ENCODE results near the gene OPCML. TPM values are rescaled to one million over a fixed set of nuclear protein-coding genes. Genes with fewer than 3 reads are reported as not detected.

The OPCML gene
- total RNA-seq, 2 donors from 2014 or later = not detected

- Histone ChIP-seq H3K4me3 (no peak overlapping the region), H3K27ac (no peak overlapping the region), H3K4me1 (ENCODE audit: control insufficient read depth in 1 of 2, low read depth in 2 of 2) (no peaks in the 10 kb centered on the region), H3K36me3 (no peaks in the 10 kb centered on the region), H3K9me3 (no peaks in the 10 kb centered on the region), H3K27me3 (replicated peaks; ENCODE audit: insufficient read depth) (no peaks in the 10 kb centered on the region)
- TF ChIP-seq, protein P1, sequence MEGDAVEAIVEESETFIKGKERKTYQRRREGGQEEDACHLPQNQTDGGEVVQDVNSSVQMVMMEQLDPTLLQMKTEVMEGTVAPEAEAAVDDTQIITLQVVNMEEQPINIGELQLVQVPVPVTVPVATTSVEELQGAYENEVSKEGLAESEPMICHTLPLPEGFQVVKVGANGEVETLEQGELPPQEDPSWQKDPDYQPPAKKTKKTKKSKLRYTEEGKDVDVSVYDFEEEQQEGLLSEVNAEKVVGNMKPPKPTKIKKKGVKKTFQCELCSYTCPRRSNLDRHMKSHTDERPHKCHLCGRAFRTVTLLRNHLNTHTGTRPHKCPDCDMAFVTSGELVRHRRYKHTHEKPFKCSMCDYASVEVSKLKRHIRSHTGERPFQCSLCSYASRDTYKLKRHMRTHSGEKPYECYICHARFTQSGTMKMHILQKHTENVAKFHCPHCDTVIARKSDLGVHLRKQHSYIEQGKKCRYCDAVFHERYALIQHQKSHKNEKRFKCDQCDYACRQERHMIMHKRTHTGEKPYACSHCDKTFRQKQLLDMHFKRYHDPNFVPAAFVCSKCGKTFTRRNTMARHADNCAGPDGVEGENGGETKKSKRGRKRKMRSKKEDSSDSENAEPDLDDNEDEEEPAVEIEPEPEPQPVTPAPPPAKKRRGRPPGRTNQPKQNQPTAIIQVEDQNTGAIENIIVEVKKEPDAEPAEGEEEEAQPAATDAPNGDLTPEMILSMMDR (IDR thresholded peaks at IDR 0.05) = no peak
- DNase-seq (ENCODE audit: low spot score) (no peak), ATAC-seq (ENCODE audit: insufficient number of reproducible peaks, low FRiP score, low read depth) (no peak)
Measured at GRCh38 chr11:132851247-132851646, 681.1 kb downstream of the OPCML start.

- TF ChIP-seq, protein P1 (IDR thresholded peaks at IDR 0.05) = no peak
- ATAC-seq (ENCODE audit: insufficient number of reproducible peaks, low FRiP score, low read depth) (no peak), DNase-seq (ENCODE audit: low spot score) (no peak)
- Histone ChIP-seq H3K27ac (no peak overlapping the region), H3K9me3 (no peaks in the 10 kb centered on the region), H3K27me3 (replicated peaks; ENCODE audit: insufficient read depth) (no peaks in the 10 kb centered on the region), H3K4me3 (no peak overlapping the region), H3K4me1 (ENCODE audit: control insufficient read depth in 1 of 2, low read depth in 2 of 2) (no peaks in the 10 kb centered on the region), H3K36me3 (no peaks in the 10 kb centered on the region)
Measured at GRCh38 chr11:132850266-132850665, 682.0 kb downstream of the OPCML start.

DNA sequence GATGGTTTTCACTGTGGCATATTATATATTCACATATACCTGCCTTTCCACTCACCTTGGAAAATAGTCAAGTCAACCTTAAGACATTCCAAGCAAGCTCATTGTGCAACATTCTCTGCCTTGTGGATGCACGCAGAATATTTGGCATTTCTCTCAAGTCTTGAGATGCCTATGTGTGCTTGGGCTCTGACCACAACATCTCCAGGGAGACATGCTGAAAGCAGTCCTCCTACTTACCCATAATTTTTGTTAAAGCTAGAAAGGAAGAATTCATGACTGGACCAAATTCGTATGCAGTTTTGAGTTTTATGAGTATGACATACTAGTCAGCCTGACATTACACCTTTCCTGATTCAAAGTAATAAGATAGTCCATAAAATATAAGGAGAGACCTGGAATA, 684.0 kb downstream of the OPCML start:
- Histone ChIP-seq H3K27me3 (replicated peaks; ENCODE audit: insufficient read depth) (no peaks in the 10 kb centered on the region), H3K27ac (no peak overlapping the region), H3K4me3 (no peak overlapping the region), H3K36me3 (no peaks in the 10 kb centered on the region), H3K9me3 (no peaks in the 10 kb centered on the region), H3K4me1 (ENCODE audit: control insufficient read depth in 1 of 2, low read depth in 2 of 2) (no peaks in the 10 kb centered on the region)
- ATAC-seq (ENCODE audit: insufficient number of reproducible peaks, low FRiP score, low read depth) = no peak
- no peak for DNase-seq (ENCODE audit: low spot score)
- TF ChIP-seq, protein P1 (IDR thresholded peaks at IDR 0.05) = no peak

DNA sequence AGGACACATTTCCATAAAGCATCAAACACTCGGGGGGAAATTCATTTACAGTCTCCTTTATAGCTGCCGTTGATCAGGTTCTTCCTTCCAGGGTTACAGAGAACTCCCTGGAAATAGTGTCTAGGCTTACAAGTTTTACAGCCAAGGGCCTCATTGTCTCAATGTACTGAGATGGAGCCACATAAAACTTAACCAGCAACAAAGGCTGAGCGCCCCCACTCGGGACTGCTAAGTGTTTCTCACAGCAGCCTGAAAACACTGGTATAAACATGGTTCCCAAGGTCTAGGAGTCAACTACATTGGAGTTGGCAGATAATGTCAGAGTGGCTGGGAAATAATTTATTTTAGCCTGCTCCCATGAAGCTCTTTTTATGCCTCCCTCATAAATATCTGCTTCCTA, 686.2 kb downstream of the OPCML start:
- Histone ChIP-seq H3K4me1 (ENCODE audit: control insufficient read depth in 1 of 2, low read depth in 2 of 2) (no peaks in the 10 kb centered on the region), H3K27me3 (replicated peaks; ENCODE audit: insufficient read depth) (no peaks in the 10 kb centered on the region), H3K27ac (no peak overlapping the region), H3K36me3 (no peaks in the 10 kb centered on the region), H3K9me3 (no peaks in the 10 kb centered on the region), H3K4me3 (no peak overlapping the region)
- DNase-seq (ENCODE audit: low spot score) (no peak), ATAC-seq (ENCODE audit: insufficient number of reproducible peaks, low FRiP score, low read depth) (no peak)
- TF ChIP-seq, protein P1 (IDR thresholded peaks at IDR 0.05) = no peak

DNA sequence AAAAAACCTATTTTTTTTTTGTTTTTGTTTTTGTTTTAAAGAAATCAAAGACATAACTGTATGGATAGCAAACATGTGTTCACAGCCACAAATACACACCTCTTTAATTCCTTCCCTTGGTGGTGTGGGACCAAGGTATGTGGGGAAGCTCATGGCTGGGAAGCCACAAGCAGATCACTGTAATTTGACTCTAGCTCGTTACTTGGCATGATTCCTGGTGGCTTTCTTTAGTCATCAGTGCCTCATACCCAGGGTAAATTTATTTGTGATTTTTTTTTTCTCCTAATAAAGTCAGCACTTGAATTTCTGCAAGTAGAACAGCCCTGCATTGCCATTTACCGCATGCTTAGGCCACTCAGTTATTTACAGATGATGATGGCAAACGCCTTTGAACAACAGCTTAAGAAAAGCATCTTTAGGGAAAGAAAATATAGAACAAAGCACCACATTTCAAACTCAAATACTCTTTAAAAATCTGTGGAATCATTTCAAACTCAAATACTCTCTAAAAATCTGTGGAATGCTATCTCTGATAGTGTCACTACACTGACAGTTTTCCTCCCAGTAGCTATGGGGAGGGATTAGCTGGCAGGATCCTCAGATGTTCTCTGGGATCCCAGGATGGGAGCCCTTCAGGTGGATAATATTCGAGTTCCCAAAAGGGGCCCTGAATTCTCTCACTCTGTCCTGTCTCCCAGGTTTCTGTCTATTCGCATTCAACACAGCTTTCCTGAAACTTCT, 687.2 kb downstream of the OPCML start:
- H3K4me1 ChIP-seq (ENCODE audit: control insufficient read depth in 1 of 2, low read depth in 2 of 2) = no peaks in the 10 kb centered on the region
- no peak overlapping the region for H3K4me3 ChIP-seq
- no peaks in the 10 kb centered on the region for H3K27me3 ChIP-seq (replicated peaks; ENCODE audit: insufficient read depth)
- no peak overlapping the region for H3K27ac ChIP-seq
- no peak for ATAC-seq (ENCODE audit: insufficient number of reproducible peaks, low FRiP score, low read depth)
- no peaks in the 10 kb centered on the region for H3K9me3 ChIP-seq
- TF ChIP-seq, protein P1 (IDR thresholded peaks at IDR 0.05) = no peak
- DNase-seq (ENCODE audit: low spot score) = no peak
- H3K36me3 ChIP-seq = no peaks in the 10 kb centered on the region

Measured in thoracic aorta (tissue), 2 donors.